ENCODE results near the gene MYLK. TPM values are rescaled to one million over a fixed set of nuclear protein-coding genes. Genes with fewer than 3 reads are reported as not detected.
"Not testable (repeated sequence)": the region's sequence is repeated elsewhere in the genome, so short reads cannot be mapped to it uniquely, and the experiment has no call there.

The MYLK gene
- polyA plus RNA-seq, 4 donors: 129 to 162 (median 137) TPM

DNA sequence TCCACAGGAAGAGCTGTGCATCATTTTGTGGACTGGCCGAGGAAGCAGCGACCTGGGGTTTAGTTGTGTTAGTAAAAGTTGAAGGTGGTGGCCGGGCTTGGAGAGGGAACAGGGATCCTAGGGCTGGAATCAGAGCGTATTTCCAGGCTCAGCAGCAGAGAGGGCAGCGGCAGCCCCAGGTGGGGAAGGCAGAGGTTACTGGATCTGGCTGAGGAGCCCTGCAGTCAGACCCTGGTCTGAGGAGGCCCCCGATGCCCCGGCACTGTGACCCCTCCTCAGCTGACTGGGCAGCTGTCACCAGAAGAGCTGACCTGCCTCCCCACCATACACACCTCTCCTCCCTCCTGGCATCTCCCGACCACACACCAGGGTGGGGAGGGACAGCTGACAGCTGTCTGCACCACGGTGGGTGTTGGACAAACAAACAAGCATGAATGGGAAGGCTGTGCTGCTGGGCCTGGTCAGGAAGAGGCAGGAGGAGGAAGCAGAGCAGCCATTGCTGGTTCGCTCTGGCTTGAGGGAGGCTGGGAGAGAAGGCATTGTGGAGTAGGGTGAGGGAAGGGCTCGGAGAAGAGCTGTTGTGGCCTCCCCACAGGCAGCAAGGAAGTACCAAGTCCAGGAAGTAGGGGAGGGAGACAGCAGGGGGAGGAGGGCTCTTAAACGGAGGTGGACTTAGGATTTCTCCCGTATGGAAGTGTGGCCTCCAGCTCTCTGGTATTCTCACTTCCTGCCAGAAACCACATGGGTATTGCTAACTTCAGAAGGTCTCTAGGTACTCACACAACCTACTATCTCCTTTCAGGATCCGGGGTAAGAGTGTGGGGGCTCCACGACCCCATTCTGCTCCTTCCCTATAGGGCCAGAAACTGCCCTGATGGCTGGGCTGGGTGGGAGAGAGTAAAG is 249.7 kb downstream of the MYLK start:
- no peak for DNase-seq (ENCODE audit: low read depth in 4 of 4, low spot score in 3 of 4)

- no peak for DNase-seq (ENCODE audit: low read depth in 4 of 4, low spot score in 3 of 4)
Observed at GRCh38 chr3:123633530-123633929, 250.6 kb downstream of the MYLK start.

DNA sequence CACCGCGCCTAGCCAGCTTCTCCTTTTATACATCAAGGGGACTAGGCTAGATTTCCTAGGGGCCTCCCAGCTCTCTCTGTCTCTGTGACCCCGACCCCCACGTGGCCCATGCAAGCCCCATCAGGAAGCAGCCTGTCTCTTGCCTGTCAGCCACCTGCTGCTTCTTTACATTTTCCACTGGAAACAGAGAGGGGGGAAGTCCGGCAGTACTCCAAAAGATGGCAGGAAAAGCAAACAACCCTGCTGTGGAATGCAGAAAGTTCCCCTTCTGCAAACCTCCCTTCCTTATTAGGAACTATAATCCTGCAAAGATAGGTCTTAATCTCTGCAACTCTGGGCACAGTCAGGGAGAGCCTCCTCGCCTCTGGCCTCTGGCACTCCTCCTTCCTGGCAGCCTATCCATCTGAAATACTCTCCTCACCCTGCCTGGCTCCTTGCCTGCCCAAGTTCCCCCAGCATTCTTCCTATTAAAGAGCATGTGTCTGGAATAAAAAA is 251.9 kb downstream of the MYLK start:
- no peak for DNase-seq (ENCODE audit: low read depth in 4 of 4, low spot score in 3 of 4)

DNA sequence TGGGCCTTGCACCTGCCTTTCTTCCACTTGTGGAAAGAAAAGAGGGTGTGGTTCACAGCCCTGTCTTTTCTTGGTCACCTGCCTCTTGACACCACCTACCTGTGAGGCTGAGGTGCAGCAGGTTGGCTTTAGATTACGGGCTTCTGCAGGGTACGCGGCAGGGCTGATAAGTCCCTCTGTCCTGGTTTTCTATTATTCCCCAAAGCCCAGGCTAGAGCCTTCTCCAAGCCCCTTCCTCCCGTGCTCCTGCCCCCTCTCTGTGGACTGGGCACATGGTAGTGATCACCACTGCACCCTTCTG is 254.4 kb downstream of the MYLK start:
- no peak for DNase-seq (ENCODE audit: low read depth in 4 of 4, low spot score in 3 of 4)

DNA sequence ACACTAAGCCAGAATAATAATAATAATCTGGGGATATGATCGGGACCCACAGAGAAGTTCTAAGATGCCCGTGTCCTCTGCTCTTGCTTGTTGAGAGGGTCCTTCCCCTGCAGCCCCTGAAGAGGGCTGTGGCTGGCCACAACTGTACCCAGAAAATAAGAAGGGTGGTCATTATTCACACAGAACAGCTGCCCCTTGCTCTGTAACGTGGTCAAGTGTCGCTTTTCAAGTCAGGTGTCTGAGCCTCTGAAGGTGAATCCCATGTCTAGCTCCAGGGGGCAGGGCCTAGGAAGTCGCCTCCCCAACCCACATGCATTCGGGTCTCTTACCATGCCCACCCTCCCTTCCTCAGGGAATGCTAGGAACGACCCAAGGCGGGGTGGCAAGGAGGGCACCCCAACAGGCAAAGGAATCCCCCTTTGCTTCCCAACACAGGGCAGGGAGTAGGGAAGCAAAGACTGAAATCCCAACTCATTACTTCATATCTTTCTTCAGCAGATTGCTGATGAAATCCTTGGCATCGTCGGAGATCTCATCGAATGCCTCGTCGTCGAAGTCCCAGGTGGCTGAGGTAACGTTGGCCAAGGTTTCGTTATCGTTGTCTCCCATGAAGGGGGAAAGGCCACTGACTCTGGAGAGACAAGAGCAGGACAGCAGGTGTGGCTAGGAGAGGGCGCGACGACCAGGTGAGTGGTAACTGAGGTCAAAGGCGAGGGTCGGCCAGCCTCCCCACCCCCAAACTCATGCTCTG is 255.0 kb downstream of the MYLK start:
- no peak for DNase-seq (ENCODE audit: low read depth in 4 of 4, low spot score in 3 of 4)

GRCh38 chr3:123627673-123628670 is 256.2 kb downstream of the MYLK start:
- DNase-seq (ENCODE audit: low read depth in 4 of 4, low spot score in 3 of 4): no peak

DNA sequence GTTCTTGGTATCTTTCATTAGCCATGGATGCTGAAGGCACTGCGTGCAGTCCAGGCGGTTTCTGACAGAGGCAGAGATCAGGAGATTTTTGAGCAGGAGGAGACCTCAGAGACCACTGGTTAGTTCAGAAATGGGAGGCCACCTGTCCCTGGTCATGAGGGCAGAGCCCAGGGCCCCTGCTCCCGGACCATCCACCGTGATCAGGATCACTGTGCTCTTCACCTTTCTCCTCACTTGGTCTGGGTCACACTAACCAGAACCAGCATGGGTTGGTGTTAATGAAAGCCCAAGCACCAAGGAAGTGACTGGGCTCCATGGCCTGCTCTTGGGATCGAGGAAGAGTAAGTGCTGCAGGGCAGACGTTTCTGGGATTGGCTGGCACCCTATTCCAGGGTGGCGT is 257.3 kb downstream of the MYLK start:
- DNase-seq (ENCODE audit: low read depth in 4 of 4, low spot score in 3 of 4): no peak

DNA sequence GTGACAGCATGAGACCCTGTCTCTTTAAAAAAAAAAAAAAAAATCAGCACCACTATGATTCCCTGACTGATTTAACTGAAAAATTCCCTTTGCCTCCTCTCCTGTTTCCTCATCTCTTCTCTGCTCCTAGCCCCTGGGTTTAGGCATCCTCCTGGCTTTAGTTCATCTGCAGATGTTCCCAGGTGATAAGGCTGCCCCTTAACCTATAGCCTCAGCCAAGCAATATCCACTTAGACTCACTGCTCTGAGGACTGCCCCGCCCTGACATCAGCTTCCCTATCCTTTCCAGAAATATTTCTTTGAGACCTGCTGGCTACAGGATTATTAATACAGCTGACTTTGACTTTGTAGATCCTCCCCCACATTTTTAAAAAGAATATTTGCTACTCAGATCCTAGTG is 259.8 kb downstream of the MYLK start:
- no peak for DNase-seq (ENCODE audit: low read depth in 4 of 4, low spot score in 3 of 4)

- no peak for DNase-seq (ENCODE audit: low read depth in 4 of 4, low spot score in 3 of 4)
Observed at GRCh38 chr3:123623346-123623880, 260.7 kb downstream of the MYLK start.

- no peak for DNase-seq (ENCODE audit: low read depth in 4 of 4, low spot score in 3 of 4)
Observed at GRCh38 chr3:123622766-123623165, 261.4 kb downstream of the MYLK start.

DNA sequence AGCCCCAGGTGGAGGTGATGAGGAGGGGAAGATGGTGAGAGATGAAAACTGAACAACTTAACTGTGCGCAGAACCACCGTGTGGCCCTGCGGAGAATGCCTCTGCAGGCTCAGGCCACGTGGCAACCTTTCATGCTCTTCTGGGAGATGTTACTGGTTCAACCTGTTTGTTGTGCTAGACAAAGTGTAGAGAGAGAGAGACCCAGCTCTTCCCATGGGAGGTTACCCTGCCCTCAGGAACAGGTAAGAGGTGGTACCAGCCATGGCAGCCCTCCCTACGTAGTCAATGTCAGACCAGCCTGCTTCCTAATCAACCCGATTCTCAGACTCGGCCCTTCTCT is 262.3 kb downstream of the MYLK start:
- DNase-seq (ENCODE audit: low read depth in 4 of 4, low spot score in 3 of 4): no peak

DNA sequence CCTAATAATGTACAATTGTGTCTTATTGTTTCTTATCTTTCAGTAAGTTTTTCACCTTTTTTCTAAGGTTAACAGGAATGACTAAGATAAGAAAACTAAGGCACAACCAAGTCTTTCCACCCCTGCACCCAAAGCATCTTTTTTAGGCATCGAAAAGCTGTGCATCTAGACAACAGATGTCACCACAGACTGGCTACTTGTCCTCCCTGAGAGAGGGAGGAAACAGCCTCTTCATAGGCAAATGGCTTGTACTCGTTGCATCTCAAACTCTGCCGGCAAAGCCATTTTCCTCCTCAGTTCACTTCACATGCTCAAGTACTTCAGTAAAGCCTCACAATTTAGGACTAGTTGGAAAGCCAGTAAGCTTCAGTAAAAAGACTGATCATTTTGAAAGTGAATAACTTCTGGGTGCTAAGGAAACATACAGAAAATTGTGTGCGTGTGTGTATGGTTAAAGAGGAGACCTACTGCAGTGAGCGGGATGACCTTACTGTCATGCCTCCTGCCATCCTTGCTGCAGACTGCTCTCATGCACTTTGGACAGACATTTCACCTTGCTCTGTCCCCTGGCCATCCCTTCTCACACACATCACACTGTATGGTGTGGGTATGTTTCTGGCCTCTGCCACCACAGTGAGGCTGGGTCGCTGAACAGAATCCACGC is 262.8 kb downstream of the MYLK start:
- DNase-seq (ENCODE audit: low read depth in 4 of 4, low spot score in 3 of 4): no peak

GRCh38 chr3:123620343-123620742 is 263.8 kb downstream of the MYLK start:
- no peak for DNase-seq (ENCODE audit: low read depth in 4 of 4, low spot score in 3 of 4)

- no peak for DNase-seq (ENCODE audit: low read depth in 4 of 4, low spot score in 3 of 4)
Observed at GRCh38 chr3:123618768-123619484, 265.2 kb downstream of the MYLK start.

DNA sequence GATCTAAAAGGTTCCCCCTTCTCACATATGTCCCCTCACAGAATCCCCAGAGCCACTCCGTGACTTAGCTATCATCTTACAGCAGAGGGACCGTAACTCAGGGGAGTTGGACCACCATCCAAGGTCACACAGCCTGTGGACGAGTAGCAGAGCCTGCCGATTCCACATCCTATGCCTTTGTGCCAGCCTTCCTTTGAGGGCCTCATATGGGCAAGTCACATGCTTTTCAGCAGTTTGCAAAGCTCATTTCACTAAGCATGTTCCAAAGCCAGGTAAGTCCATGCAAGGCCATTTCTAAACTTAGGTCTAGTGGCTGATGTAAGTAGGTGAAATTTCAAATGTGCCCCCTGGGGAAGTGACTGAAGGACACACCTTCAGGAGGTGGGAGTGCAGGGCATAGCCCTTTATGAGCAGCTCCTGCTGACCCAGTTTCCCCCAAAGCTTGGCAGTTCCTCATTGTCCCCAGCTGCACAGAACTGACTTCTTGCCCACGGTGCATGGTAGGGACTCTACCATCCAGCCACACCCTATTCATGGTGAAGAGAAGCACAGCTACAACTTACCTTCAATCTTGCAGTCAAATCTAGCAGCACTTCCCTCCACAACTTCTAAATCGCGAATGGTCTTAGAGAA is 265.9 kb downstream of the MYLK start:
- DNase-seq (ENCODE audit: low read depth in 4 of 4, low spot score in 3 of 4): no peak

DNA sequence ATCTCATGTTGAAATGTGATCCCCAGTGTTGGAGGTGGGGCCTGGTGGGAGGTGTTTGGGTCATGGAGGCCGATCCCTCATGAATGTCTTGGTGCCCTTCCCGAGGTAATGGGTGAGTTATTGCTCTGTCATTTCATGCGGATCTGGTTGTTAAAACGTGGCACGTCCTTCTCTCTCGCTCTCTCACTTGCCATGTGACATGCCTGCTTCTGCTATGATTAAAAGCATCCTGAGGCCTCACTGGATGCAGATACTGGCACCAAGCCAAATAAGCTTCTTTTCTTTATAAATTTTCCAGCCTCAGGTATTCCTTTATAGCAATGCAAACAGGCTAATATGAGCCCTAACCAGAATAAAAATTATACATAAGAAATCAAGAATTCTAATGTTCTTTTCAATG is 267.5 kb downstream of the MYLK start:
- no peak for DNase-seq (ENCODE audit: low read depth in 4 of 4, low spot score in 3 of 4)

GRCh38 chr3:123613543-123613942 is 270.6 kb downstream of the MYLK start:
- DNase-seq (ENCODE audit: low read depth in 4 of 4, low spot score in 3 of 4): no peak

GRCh38 chr3:123611674-123612073 is 272.5 kb downstream of the MYLK start:
- DNase-seq (ENCODE audit: low read depth in 4 of 4, low spot score in 3 of 4): not testable (repeated sequence)

- DNase-seq (ENCODE audit: low read depth in 4 of 4, low spot score in 3 of 4): no peak
Observed at GRCh38 chr3:123611082-123611481, 273.1 kb downstream of the MYLK start.

Measured in right renal pelvis (tissue), 4 donors.